HEK293 (cell line): ENCODE measurements around the gene PLD3.
A peak's percentile ranks its signal among the peaks of the same experiment; 100 is the strongest.

Source experiments
- BCL11A ChIP-seq: fragments of 450-650 bp; formaldehyde crosslinking; IDR thresholded peaks from 2 replicates; pipeline ENCODE4 v1.5.1; 2016; ENCODE audit warnings: low read depth, missing biosample characterization, missing genetic modification characterization
- BCL11B ChIP-seq: fragments of 450-650 bp; formaldehyde crosslinking; IDR thresholded peaks from 2 replicates; pipeline ENCODE4 v1.5.1; 2016; ENCODE audit warnings: low read depth, missing biosample characterization, missing genetic modification characterization
- HOXC10 ChIP-seq: sonication (generic); formaldehyde crosslinking; IDR thresholded peaks from 2 replicates; pipeline ENCODE4 v1.8.1; 2023; ENCODE audit warnings: mild to moderate bottlenecking, missing genetic modification reagents
- HOXD13 ChIP-seq: sonication (generic); formaldehyde crosslinking; IDR thresholded peaks from 2 replicates; pipeline ENCODE4 v1.8.0; 2022; ENCODE audit warnings: missing genetic modification reagents, borderline replicate concordance
- SP3 ChIP-seq: fragments of 450-650 bp; formaldehyde crosslinking; IDR thresholded peaks from 2 replicates; pipeline ENCODE4 v1.5.1; 2016; ENCODE audit warnings: missing biosample characterization, missing genetic modification characterization
- SP7 ChIP-seq: fragments of 450-650 bp; formaldehyde crosslinking; IDR thresholded peaks from 2 replicates; pipeline ENCODE4 v1.5.1; 2016; ENCODE audit warnings: missing biosample characterization, missing genetic modification characterization
- YY2 ChIP-seq: fragments of 450-650 bp; formaldehyde crosslinking; IDR thresholded peaks from 2 replicates; pipeline ENCODE4 v1.5.1; 2016; ENCODE audit warnings: missing biosample characterization, missing genetic modification characterization
- ZFP69B ChIP-seq: fragments of 450-650 bp; formaldehyde crosslinking; IDR thresholded peaks from 2 replicates; pipeline ENCODE4 v1.5.1; 2016; ENCODE audit warnings: missing biosample characterization, missing genetic modification characterization
- ZNF10 ChIP-seq: fragments of 450-650 bp; formaldehyde crosslinking; IDR thresholded peaks from 2 replicates; pipeline ENCODE4 v1.5.1; 2017; ENCODE audit warnings: missing biosample characterization, missing genetic modification characterization
- ZNF121 ChIP-seq: fragments of 450-650 bp; formaldehyde crosslinking; IDR thresholded peaks from 2 replicates; pipeline ENCODE4 v1.5.1; 2016; ENCODE audit warnings: missing biosample characterization, missing genetic modification characterization
- ZNF146 ChIP-seq: fragments of 450-650 bp; formaldehyde crosslinking; IDR thresholded peaks from 2 replicates; pipeline ENCODE4 v1.5.1; 2016; ENCODE audit warnings: missing biosample characterization, missing genetic modification characterization
- ZNF174 ChIP-seq: fragments of 450-650 bp; formaldehyde crosslinking; IDR thresholded peaks from 2 replicates; pipeline ENCODE4 v1.5.0; 2017; ENCODE audit warnings: missing biosample characterization, mild to moderate bottlenecking, missing genetic modification characterization
- ZNF23 ChIP-seq: fragments of 450-650 bp; formaldehyde crosslinking; IDR thresholded peaks from 2 replicates; pipeline ENCODE4 v1.5.1; 2016; ENCODE audit warnings: missing biosample characterization, missing genetic modification characterization, borderline replicate concordance
- ZNF239 ChIP-seq: fragments of 450-650 bp; formaldehyde crosslinking; IDR thresholded peaks from 2 replicates; pipeline ENCODE4 v1.5.1; 2016; ENCODE audit warnings: missing biosample characterization, missing genetic modification characterization
- ZNF426 ChIP-seq: fragments of 450-650 bp; formaldehyde crosslinking; IDR thresholded peaks from 2 replicates; pipeline ENCODE4 v1.5.1; 2017; ENCODE audit warnings: missing biosample characterization, missing genetic modification characterization, mild to moderate bottlenecking, inconsistent platforms, moderate library complexity
- ZNF621 ChIP-seq: fragments of 450-650 bp; formaldehyde crosslinking; IDR thresholded peaks from 2 replicates; pipeline ENCODE4 v1.5.1; 2017; ENCODE audit warnings: missing biosample characterization, missing genetic modification characterization
- ZNF629 ChIP-seq: fragments of 450-650 bp; formaldehyde crosslinking; IDR thresholded peaks from 2 replicates; pipeline ENCODE4 v1.5.1; 2017; ENCODE audit warnings: missing biosample characterization, missing genetic modification characterization
- ZNF677 ChIP-seq: fragments of 450-650 bp; IDR thresholded peaks from 2 replicates; pipeline ENCODE4 v1.5.0; 2018; ENCODE audit warnings: missing biosample characterization, mild to moderate bottlenecking, missing genetic modification characterization, moderate library complexity
- ZNF768 ChIP-seq: fragments of 450-650 bp; formaldehyde crosslinking; IDR thresholded peaks from 2 replicates; pipeline ENCODE4 v1.5.1; 2018; ENCODE audit warnings: missing biosample characterization, mild to moderate bottlenecking, missing genetic modification characterization
- ZNF791 ChIP-seq: fragments of 450-650 bp; formaldehyde crosslinking; IDR thresholded peaks from 2 replicates; pipeline ENCODE4 v1.5.1; 2016; ENCODE audit warnings: missing biosample characterization, missing genetic modification characterization
- ZSCAN30 ChIP-seq: fragments of 450-650 bp; IDR thresholded peaks from 2 replicates; pipeline ENCODE4 v1.5.1; 2018; ENCODE audit warnings: missing biosample characterization, mild to moderate bottlenecking, missing genetic modification characterization, moderate library complexity
- ZXDB ChIP-seq: fragments of 450-650 bp; formaldehyde crosslinking; IDR thresholded peaks from 2 replicates; pipeline ENCODE4 v1.5.1; 2016; ENCODE audit warnings: missing biosample characterization, missing genetic modification characterization
- TF ChIP-seq, protein P1 (sequence below): fragments of 450-650 bp; formaldehyde crosslinking; conservative IDR thresholded peaks from 2 replicates; pipeline ENCODE4 v1.5.1; 2016; ENCODE audit warnings: low read depth, missing biosample characterization, missing genetic modification characterization
- TF ChIP-seq, protein P2 (sequence below): fragments of 450-650 bp; IDR thresholded peaks from 2 replicates; pipeline ENCODE4 v1.5.1; 2018; ENCODE audit warnings: missing biosample characterization, mild to moderate bottlenecking, missing genetic modification characterization
- TF ChIP-seq, protein P3 (sequence below): fragments of 450-650 bp; formaldehyde crosslinking; IDR thresholded peaks from 2 replicates; pipeline ENCODE4 v1.5.1; 2016; ENCODE audit warnings: missing biosample characterization, missing genetic modification characterization
- TF ChIP-seq, protein P4 (sequence below): fragments of 450-650 bp; formaldehyde crosslinking; IDR thresholded peaks from 2 replicates; pipeline ENCODE4 v1.5.1; 2016; ENCODE audit warnings: missing biosample characterization, missing genetic modification characterization
- TF ChIP-seq, protein P5 (sequence below): fragments of 450-650 bp; formaldehyde crosslinking; IDR thresholded peaks from 2 replicates; pipeline ENCODE4 v1.5.0; 2017; ENCODE audit warnings: missing biosample characterization, missing genetic modification characterization, borderline replicate concordance

Gene PLD3

DNA sequence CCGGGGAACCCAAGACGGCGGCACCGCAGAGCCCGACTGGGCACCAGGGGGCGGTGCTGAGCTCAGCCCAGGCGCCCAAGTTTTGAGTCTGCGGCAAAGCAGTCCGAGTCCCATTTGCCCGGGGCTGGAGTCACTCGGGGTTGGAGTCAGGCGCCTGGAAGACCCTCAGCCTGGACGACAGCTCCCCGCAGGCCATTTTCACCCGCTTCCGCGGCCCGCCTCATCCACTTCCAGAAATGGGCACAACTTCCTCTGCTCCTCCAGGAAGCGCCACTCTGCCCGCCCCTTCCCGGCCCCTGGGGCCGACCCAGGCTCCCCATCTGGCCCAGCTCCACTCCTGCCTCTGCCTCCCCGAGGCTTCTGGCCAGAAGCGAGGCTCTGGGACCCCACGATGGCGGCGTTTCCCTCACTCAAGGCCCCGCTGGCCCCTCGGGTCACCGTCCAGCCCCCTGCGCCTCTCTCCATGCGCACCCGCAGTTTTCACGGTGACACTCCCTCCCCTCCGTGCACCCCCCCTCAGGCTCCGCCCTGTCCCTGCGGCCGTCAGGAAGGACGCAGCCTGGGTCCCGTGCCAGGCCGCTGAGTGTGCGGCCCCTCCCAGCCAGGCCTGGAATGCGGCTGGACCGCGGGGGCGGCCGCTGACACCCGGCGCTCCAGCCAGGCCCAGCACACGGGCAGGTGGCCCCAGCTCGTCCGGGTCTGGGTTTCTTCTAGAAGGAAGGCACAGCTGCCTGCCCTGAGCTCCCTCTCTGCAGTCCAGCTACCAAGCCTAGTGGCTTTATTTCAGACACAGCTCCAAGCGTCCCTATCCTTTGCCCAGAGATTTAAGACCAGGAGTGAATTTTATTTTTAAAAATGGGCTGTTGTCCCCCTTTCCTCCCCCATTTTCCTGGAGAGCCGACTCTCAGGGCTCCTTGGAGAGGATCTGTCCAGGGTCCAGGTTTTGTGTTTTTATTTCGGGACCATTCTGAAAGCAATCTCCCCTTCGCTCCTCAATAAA lies 72.6 kb downstream of the PLD3 start (continued):
- TF ChIP-seq, protein P1, sequence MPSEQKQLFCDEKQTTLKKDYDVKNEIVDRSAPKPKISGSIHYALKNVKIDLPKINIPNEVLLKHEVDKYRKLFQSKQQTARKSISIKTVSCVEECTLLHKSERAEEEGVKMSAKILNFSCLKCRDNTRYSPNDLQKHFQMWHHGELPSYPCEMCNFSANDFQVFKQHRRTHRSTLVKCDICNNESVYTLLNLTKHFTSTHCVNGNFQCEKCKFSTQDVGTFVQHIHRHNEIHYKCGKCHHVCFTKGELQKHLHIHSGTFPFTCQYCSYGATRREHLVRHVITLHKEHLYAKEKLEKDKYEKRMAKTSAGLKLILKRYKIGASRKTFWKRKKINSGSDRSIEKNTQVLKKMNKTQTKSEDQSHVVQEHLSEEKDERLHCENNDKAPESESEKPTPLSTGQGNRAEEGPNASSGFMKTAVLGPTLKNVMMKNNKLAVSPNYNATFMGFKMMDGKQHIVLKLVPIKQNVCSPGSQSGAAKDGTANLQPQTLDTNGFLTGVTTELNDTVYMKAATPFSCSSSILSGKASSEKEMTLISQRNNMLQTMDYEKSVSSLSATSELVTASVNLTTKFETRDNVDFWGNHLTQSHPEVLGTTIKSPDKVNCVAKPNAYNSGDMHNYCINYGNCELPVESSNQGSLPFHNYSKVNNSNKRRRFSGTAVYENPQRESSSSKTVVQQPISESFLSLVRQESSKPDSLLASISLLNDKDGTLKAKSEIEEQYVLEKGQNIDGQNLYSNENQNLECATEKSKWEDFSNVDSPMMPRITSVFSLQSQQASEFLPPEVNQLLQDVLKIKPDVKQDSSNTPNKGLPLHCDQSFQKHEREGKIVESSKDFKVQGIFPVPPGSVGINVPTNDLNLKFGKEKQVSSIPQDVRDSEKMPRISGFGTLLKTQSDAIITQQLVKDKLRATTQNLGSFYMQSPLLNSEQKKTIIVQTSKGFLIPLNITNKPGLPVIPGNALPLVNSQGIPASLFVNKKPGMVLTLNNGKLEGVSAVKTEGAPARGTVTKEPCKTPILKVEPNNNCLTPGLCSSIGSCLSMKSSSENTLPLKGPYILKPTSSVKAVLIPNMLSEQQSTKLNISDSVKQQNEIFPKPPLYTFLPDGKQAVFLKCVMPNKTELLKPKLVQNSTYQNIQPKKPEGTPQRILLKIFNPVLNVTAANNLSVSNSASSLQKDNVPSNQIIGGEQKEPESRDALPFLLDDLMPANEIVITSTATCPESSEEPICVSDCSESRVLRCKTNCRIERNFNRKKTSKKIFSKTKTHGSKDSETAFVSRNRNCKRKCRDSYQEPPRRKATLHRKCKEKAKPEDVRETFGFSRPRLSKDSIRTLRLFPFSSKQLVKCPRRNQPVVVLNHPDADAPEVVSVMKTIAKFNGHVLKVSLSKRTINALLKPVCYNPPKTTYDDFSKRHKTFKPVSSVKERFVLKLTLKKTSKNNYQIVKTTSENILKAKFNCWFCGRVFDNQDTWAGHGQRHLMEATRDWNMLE = 0 out of 2 replicates have a peak, but pooled peaks have one; percentile 13
- TF ChIP-seq SP7 (tag by site-specific recombination) (peak; percentile 97), ZNF23 (no peak), ZNF239 (tag by site-specific recombination) (0 out of 2 replicates have a peak, but pooled peaks have one; percentile 56), YY2 (0 out of 2 replicates have a peak, but pooled peaks have one; percentile 12), ZNF174 (tag by site-specific recombination) (no peak), ZNF677 (tag by site-specific recombination) (no peak), HOXD13 (CRISPR knock-in tag) (no peak), ZNF146 (peak; percentile 13; the same call in 1 of the 2 replicates), BCL11B (peak; percentile 50; the same call in 1 of the 2 replicates), ZXDB (tag by site-specific recombination) (peak; percentile 100), ZNF768 (tag by site-specific recombination) (no peak; the same call in 1 of the 2 replicates), ZNF621 (tag by site-specific recombination) (no peak), ZNF10 (tag by site-specific recombination) (peak; percentile 56; the same call in 1 of the 2 replicates), ZNF629 (tag by site-specific recombination) (peak; percentile 87), HOXC10 (CRISPR knock-in tag) (no peak), SP3 (tag by site-specific recombination) (peak; percentile 98), ZFP69B (tag by site-specific recombination) (peak; percentile 90), BCL11A (tag by site-specific recombination) (peak; percentile 66; the same call in 1 of the 2 replicates), ZNF121 (tag by site-specific recombination) (peak; percentile 81), ZNF791 (tag by site-specific recombination) (no peak), ZSCAN30 (tag by site-specific recombination) (peak; percentile 98), ZNF426 (no peak)
- TF ChIP-seq, protein P2, sequence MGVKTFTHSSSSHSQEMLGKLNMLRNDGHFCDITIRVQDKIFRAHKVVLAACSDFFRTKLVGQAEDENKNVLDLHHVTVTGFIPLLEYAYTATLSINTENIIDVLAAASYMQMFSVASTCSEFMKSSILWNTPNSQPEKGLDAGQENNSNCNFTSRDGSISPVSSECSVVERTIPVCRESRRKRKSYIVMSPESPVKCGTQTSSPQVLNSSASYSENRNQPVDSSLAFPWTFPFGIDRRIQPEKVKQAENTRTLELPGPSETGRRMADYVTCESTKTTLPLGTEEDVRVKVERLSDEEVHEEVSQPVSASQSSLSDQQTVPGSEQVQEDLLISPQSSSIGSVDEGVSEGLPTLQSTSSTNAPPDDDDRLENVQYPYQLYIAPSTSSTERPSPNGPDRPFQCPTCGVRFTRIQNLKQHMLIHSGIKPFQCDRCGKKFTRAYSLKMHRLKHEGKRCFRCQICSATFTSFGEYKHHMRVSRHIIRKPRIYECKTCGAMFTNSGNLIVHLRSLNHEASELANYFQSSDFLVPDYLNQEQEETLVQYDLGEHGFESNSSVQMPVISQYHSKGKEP (tag by site-specific recombination) = peak; percentile 57
- TF ChIP-seq, protein P3, sequence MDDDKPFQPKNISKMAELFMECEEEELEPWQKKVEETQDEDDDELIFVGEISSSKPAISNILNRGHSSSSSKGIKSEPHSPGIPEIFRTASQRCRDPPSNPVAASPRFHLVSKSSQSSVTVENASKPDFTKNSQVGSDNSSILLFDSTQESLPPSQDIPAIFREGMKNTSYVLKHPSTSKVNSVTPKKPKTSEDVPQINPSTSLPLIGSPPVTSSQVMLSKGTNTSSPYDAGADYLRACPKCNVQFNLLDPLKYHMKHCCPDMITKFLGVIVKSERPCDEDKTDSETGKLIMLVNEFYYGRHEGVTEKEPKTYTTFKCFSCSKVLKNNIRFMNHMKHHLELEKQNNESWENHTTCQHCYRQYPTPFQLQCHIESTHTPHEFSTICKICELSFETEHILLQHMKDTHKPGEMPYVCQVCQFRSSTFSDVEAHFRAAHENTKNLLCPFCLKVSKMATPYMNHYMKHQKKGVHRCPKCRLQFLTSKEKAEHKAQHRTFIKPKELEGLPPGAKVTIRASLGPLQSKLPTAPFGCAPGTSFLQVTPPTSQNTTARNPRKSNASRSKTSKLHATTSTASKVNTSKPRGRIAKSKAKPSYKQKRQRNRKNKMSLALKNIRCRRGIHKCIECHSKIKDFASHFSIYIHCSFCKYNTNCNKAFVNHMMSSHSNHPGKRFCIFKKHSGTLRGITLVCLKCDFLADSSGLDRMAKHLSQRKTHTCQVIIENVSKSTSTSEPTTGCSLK = no peak
- TF ChIP-seq, protein P4, sequence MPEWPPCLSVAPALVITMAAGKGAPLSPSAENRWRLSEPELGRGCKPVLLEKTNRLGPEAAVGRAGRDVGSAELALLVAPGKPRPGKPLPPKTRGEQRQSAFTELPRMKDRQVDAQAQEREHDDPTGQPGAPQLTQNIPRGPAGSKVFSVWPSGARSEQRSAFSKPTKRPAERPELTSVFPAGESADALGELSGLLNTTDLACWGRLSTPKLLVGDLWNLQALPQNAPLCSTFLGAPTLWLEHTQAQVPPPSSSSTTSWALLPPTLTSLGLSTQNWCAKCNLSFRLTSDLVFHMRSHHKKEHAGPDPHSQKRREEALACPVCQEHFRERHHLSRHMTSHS = no peak
- TF ChIP-seq, protein P5, sequence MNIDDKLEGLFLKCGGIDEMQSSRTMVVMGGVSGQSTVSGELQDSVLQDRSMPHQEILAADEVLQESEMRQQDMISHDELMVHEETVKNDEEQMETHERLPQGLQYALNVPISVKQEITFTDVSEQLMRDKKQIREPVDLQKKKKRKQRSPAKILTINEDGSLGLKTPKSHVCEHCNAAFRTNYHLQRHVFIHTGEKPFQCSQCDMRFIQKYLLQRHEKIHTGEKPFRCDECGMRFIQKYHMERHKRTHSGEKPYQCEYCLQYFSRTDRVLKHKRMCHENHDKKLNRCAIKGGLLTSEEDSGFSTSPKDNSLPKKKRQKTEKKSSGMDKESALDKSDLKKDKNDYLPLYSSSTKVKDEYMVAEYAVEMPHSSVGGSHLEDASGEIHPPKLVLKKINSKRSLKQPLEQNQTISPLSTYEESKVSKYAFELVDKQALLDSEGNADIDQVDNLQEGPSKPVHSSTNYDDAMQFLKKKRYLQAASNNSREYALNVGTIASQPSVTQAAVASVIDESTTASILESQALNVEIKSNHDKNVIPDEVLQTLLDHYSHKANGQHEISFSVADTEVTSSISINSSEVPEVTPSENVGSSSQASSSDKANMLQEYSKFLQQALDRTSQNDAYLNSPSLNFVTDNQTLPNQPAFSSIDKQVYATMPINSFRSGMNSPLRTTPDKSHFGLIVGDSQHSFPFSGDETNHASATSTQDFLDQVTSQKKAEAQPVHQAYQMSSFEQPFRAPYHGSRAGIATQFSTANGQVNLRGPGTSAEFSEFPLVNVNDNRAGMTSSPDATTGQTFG = no peak
